ENCODE measurements around the gene ZMYND8. TPM values are rescaled to one million over a fixed set of nuclear protein-coding genes. Genes with fewer than 3 reads are reported as not detected.
A peak's percentile ranks its signal among the peaks of the same experiment; 100 is the strongest.
"Not testable (repeated sequence)": the region's sequence is repeated elsewhere in the genome, so short reads cannot be mapped to it uniquely, and the experiment has no call there.

ZMYND8 gene
- total RNA-seq, 4 donors from 2014 or later: 29.7 to 42.4 (median 30.9) TPM

GRCh38 chr20:47241345-47241781, 115.1 kb downstream of the ZMYND8 start:
- H3K4me1 ChIP-seq: peaks cover 10 to 17% of the 10 kb centered on the region in 2 donors
- H3K4me3 ChIP-seq (replicated peaks in 1 of 3): no peak overlapping the region
- TF ChIP-seq POLR2A (IDR thresholded peaks at IDR 0.05) (no peak), CTCF (IDR thresholded peaks at IDR 0.05) (no peak)
- no peak overlapping the region for H3K27ac ChIP-seq
- 89 to 92% methylated on average over 8 of the region's 8 CpGs for WGBS, 2 donors
- no peaks in the 10 kb centered on the region for H3K27me3 ChIP-seq
- intact Hi-C loops (cut with DNase I): no loop called here
- no peak for DNase-seq
- H3K36me3 ChIP-seq: peaks cover 5 to 18% of the 10 kb centered on the region in 2 donors
- H3K9me3 ChIP-seq: no peaks in the 10 kb centered on the region

- H3K27me3 ChIP-seq; H3K9me3 ChIP-seq; intact Hi-C loops (cut with DNase I); DNase-seq; H3K27ac ChIP-seq; H3K4me3 ChIP-seq (replicated peaks in 1 of 3): not testable (repeated sequence)
- Histone ChIP-seq H3K36me3 (peaks cover 12 to 14% of the 10 kb centered on the region in 2 donors), H3K4me1 (peaks cover 10 to 17% of the 10 kb centered on the region in 2 donors)
- 96 to 98% methylated on average over 20 of the region's 20 CpGs for WGBS, 2 donors
These were observed 116.4 kb downstream of the ZMYND8 start for GRCh38 chr20:47240096-47240495.

- intact Hi-C loops (cut with DNase I): no loop called here
- Histone ChIP-seq H3K27me3 (no peaks in the 10 kb centered on the region), H3K36me3 (peaks cover 13 to 15% of the 10 kb centered on the region in 2 donors), H3K4me3 (replicated peaks in 1 of 3) (no peak overlapping the region), H3K9me3 (no peaks in the 10 kb centered on the region), H3K27ac (no peak overlapping the region), H3K4me1 (peaks cover 10 to 17% of the 10 kb centered on the region in 2 donors)
- DNase-seq: no peak
- 96 to 98% methylated on average over 6 of the region's 6 CpGs for WGBS, 2 donors
- TF ChIP-seq CTCF (IDR thresholded peaks at IDR 0.05) (no peak), POLR2A (IDR thresholded peaks at IDR 0.05) (no peak)
These were observed 116.8 kb downstream of the ZMYND8 start for GRCh38 chr20:47239719-47240067.

GRCh38 chr20:47238780-47239718, 117.5 kb downstream of the ZMYND8 start:
- TF ChIP-seq POLR2A (IDR thresholded peaks at IDR 0.05) (no peak), CTCF (IDR thresholded peaks at IDR 0.05) (no peak)

GRCh38 chr20:47237715-47238114, 118.8 kb downstream of the ZMYND8 start:
- no peaks in the 10 kb centered on the region for H3K27me3 ChIP-seq
- TF ChIP-seq POLR2A (IDR thresholded peaks at IDR 0.05) (no peak), CTCF (IDR thresholded peaks at IDR 0.05) (no peak)
- H3K36me3 ChIP-seq: peaks cover 21 to 30% of the 10 kb centered on the region in 2 donors
- no peak overlapping the region for H3K27ac ChIP-seq
- WGBS, 2 donors: 89% methylated on average over 4 of the region's 4 CpGs
- H3K4me3 ChIP-seq (replicated peaks in 1 of 3): no peak overlapping the region
- no peaks in the 10 kb centered on the region for H3K9me3 ChIP-seq
- DNase-seq: peak in 1 of 2 donors; percentile 32
- intact Hi-C loops (cut with DNase I): no loop called here
- peaks cover 8 to 13% of the 10 kb centered on the region in 2 donors for H3K4me1 ChIP-seq

More at GRCh38 chr20:47238780-47239718, 117.5 kb downstream of the ZMYND8 start:
- intact Hi-C loops (cut with DNase I): no loop called here
- 95 to 97% methylated on average over 51 of the region's 51 CpGs for WGBS, 2 donors
- no peak overlapping the region for H3K4me3 ChIP-seq (replicated peaks in 1 of 3)
- H3K9me3 ChIP-seq: no peaks in the 10 kb centered on the region
- peaks cover 16 to 20% of the 10 kb centered on the region in 2 donors for H3K36me3 ChIP-seq
- H3K27me3 ChIP-seq: no peaks in the 10 kb centered on the region
- no peak overlapping the region for H3K27ac ChIP-seq
- peaks cover 10 to 17% of the 10 kb centered on the region in 2 donors for H3K4me1 ChIP-seq
- no peak for DNase-seq

All from thyroid gland (tissue), 4 donors.